ENCODE results near the gene NEGR1.

- TF ChIP-seq, protein P1, sequence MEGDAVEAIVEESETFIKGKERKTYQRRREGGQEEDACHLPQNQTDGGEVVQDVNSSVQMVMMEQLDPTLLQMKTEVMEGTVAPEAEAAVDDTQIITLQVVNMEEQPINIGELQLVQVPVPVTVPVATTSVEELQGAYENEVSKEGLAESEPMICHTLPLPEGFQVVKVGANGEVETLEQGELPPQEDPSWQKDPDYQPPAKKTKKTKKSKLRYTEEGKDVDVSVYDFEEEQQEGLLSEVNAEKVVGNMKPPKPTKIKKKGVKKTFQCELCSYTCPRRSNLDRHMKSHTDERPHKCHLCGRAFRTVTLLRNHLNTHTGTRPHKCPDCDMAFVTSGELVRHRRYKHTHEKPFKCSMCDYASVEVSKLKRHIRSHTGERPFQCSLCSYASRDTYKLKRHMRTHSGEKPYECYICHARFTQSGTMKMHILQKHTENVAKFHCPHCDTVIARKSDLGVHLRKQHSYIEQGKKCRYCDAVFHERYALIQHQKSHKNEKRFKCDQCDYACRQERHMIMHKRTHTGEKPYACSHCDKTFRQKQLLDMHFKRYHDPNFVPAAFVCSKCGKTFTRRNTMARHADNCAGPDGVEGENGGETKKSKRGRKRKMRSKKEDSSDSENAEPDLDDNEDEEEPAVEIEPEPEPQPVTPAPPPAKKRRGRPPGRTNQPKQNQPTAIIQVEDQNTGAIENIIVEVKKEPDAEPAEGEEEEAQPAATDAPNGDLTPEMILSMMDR (IDR thresholded peaks at IDR 0.05), result no peak
- TF ChIP-seq, protein P2, sequence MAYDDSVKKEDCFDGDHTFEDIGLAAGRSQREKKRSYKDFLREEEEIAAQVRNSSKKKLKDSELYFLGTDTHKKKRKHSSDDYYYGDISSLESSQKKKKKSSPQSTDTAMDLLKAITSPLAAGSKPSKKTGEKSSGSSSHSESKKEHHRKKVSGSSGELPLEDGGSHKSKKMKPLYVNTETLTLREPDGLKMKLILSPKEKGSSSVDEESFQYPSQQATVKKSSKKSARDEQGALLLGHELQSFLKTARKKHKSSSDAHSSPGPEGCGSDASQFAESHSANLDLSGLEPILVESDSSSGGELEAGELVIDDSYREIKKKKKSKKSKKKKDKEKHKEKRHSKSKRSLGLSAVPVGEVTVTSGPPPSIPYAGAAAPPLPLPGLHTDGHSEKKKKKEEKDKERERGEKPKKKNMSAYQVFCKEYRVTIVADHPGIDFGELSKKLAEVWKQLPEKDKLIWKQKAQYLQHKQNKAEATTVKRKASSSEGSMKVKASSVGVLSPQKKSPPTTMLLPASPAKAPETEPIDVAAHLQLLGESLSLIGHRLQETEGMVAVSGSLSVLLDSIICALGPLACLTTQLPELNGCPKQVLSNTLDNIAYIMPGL (CRISPR knock-in tag; IDR thresholded peaks at IDR 0.05), result no peak
- no peak for TF ChIP-seq CREM (CRISPR knock-in tag; IDR thresholded peaks at IDR 0.05)
- TF ChIP-seq ZNF121 (CRISPR knock-in tag; IDR thresholded peaks at IDR 0.05), result no peak
- no peak for TF ChIP-seq NR2C2 (CRISPR knock-in tag; IDR thresholded peaks at IDR 0.05)
Measured at GRCh38 chr1:71417421-71417820, 864.9 kb downstream of the NEGR1 start.
